Measurements from ENCODE around the gene TPGS2. TPM values are rescaled to one million over a fixed set of nuclear protein-coding genes. Genes with fewer than 3 reads are reported as not detected.
"Not testable (repeated sequence)": the region's sequence is repeated elsewhere in the genome, so short reads cannot be mapped to it uniquely, and the experiment has no call there.

TPGS2 gene, protein sequence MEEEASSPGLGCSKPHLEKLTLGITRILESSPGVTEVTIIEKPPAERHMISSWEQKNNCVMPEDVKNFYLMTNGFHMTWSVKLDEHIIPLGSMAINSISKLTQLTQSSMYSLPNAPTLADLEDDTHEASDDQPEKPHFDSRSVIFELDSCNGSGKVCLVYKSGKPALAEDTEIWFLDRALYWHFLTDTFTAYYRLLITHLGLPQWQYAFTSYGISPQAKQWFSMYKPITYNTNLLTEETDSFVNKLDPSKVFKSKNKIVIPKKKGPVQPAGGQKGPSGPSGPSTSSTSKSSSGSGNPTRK
- polyA plus RNA-seq (217 and 223 TPM in 2 replicates), polyA minus RNA-seq (148 and 178 TPM in 2 replicates)

DNA sequence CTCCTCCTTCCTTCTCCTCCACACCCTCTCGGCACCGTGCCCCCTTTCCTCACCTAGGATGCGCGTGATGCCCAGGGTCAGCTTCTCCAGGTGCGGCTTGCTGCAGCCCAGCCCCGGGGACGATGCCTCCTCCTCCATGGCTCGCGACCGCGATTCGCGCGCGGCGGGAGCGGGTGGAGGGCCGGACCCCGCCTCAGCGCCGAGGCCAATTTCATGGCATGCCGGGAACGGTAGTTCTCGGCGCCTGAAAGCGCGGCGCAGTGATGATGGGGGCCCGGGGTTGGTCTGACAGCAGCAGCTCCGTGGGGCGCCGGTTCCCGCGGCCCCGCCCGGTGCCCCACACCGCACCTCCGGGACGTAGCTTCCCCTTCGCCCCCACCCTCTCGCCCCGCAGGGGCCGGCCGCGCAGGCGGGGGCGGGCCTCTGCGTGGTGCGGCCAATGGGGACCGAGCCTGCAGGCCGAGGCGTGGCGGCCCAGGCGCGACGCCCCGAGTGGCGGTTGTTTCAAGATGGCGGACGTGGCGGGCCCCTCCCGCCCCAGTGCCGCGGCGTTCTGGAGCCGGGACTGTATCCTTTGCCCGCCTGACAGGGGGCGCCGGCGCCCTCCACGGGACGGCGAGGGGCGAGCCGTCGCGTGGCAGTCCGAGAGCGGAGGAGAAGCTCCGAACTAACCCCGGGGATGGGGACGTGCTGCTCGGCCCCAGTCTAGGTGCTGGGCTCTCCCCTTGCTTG is at the start of gene TPGS2, which contains the start of gene KIAA1328:
Gene TPGS2 (minus strand): TSS at position 373 of the 732 bp plus-strand sequence. CDS start 235 bp downstream, at position 138.
Gene KIAA1328 (plus strand): TSS at position 498 of the 732 bp plus-strand sequence. CDS start 12 bp downstream, at position 510.
- Histone ChIP-seq H3K4me2 (ENCODE audit: low read length) (peak within 1 kb of the TSS; percentile 49), H3K9ac (ENCODE audit: low read length) (peak within 1 kb of the TSS; percentile 79), H3K36me3 (ENCODE audit: insufficient read depth, low read length) (no peaks in the 10 kb centered on the region), H3K27ac (ENCODE audit: low read length) (peak within 1 kb of the TSS; percentile 70), H2AFZ (ENCODE audit: low read depth, low read length) (peak within 1 kb of the TSS; percentile 86), H4K20me1 (ENCODE audit: insufficient read depth) (no peaks in the 10 kb centered on the region), H3K27me3 (ENCODE audit: insufficient read depth, low read depth, low read length) (no peaks in the 10 kb centered on the region), H3K9me2 (ENCODE audit: insufficient read depth, low read length) (no peaks in the 10 kb centered on the region), H3K9me3 (ENCODE audit: low read length) (no peaks in the 10 kb centered on the region), H3K79me2 (replicated peaks; ENCODE audit: insufficient read depth, low read length) (peaks cover 28% of the 10 kb centered on the region), H3K4me3 (ENCODE audit: low read length) (peak within 1 kb of the TSS; percentile 80), H3F3A (ENCODE audit: insufficient read depth, low read length, poor library complexity, severe bottlenecking) (no peaks in the 10 kb centered on the region)
- TF ChIP-seq, protein P1, sequence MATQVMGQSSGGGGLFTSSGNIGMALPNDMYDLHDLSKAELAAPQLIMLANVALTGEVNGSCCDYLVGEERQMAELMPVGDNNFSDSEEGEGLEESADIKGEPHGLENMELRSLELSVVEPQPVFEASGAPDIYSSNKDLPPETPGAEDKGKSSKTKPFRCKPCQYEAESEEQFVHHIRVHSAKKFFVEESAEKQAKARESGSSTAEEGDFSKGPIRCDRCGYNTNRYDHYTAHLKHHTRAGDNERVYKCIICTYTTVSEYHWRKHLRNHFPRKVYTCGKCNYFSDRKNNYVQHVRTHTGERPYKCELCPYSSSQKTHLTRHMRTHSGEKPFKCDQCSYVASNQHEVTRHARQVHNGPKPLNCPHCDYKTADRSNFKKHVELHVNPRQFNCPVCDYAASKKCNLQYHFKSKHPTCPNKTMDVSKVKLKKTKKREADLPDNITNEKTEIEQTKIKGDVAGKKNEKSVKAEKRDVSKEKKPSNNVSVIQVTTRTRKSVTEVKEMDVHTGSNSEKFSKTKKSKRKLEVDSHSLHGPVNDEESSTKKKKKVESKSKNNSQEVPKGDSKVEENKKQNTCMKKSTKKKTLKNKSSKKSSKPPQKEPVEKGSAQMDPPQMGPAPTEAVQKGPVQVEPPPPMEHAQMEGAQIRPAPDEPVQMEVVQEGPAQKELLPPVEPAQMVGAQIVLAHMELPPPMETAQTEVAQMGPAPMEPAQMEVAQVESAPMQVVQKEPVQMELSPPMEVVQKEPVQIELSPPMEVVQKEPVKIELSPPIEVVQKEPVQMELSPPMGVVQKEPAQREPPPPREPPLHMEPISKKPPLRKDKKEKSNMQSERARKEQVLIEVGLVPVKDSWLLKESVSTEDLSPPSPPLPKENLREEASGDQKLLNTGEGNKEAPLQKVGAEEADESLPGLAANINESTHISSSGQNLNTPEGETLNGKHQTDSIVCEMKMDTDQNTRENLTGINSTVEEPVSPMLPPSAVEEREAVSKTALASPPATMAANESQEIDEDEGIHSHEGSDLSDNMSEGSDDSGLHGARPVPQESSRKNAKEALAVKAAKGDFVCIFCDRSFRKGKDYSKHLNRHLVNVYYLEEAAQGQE (IDR thresholded peaks at IDR 0.05; ENCODE audit: borderline replicate concordance), result peak; percentile 54
- TF ChIP-seq, protein P2, sequence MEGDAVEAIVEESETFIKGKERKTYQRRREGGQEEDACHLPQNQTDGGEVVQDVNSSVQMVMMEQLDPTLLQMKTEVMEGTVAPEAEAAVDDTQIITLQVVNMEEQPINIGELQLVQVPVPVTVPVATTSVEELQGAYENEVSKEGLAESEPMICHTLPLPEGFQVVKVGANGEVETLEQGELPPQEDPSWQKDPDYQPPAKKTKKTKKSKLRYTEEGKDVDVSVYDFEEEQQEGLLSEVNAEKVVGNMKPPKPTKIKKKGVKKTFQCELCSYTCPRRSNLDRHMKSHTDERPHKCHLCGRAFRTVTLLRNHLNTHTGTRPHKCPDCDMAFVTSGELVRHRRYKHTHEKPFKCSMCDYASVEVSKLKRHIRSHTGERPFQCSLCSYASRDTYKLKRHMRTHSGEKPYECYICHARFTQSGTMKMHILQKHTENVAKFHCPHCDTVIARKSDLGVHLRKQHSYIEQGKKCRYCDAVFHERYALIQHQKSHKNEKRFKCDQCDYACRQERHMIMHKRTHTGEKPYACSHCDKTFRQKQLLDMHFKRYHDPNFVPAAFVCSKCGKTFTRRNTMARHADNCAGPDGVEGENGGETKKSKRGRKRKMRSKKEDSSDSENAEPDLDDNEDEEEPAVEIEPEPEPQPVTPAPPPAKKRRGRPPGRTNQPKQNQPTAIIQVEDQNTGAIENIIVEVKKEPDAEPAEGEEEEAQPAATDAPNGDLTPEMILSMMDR (IDR thresholded peaks at IDR 0.05; ENCODE audit: poor library complexity, severe bottlenecking), result peak; percentile 82
- TF ChIP-seq RAD21 (conservative IDR thresholded peaks at IDR 0.05) (no peak), SMC3 (conservative IDR thresholded peaks at IDR 0.05; ENCODE audit: poor library complexity) (peak; percentile 25), EP300 (conservative IDR thresholded peaks at IDR 0.05; ENCODE audit: poor library complexity, severe bottlenecking) (peak; percentile 60), EZH2 (IDR thresholded peaks at IDR 0.05; ENCODE audit: borderline replicate concordance, insufficient read depth, low read length, poor library complexity, severe bottlenecking) (no peak), MXI1 (conservative IDR thresholded peaks at IDR 0.05; ENCODE audit: poor library complexity, severe bottlenecking) (peak; percentile 74), POLR2AphosphoS5 (IDR thresholded peaks at IDR 0.05) (peak; percentile 85)

DNA sequence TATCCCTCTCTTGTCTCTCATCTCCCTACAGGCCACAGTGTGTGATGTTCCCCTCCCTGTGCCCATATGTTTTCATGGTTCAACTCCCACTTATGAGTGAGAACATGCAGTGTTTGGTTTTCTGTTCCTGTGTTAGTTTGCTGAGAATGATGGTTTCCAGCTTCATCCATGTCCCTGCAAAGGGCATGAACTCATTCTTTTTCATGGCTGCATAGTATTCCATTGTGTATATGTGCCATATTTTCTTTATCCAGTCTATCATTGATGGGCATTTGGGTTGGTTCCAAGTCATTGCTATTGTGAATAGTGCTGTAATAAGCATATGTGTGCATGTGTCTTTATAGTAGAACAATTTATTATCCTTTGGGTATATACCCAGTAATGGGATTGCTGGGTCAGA is 45.0 kb upstream of the TPGS2 start:
- H3K36me3 ChIP-seq (ENCODE audit: insufficient read depth, low read length); H3K9me3 ChIP-seq (ENCODE audit: low read length); H3K9me2 ChIP-seq (ENCODE audit: insufficient read depth, low read length); H3K4me3 ChIP-seq (ENCODE audit: low read length); H3F3A ChIP-seq (ENCODE audit: insufficient read depth, low read length, poor library complexity, severe bottlenecking); H4K20me1 ChIP-seq (ENCODE audit: insufficient read depth); H3K4me2 ChIP-seq (ENCODE audit: low read length); H3K79me2 ChIP-seq (replicated peaks; ENCODE audit: insufficient read depth, low read length); H3K9ac ChIP-seq (ENCODE audit: low read length); H2AFZ ChIP-seq (ENCODE audit: low read depth, low read length); H3K27ac ChIP-seq (ENCODE audit: low read length); H3K27me3 ChIP-seq (ENCODE audit: insufficient read depth, low read depth, low read length): not testable (repeated sequence)

All from neural cell (in vitro differentiated cells).